Activated naive CD8-positive, alpha-beta T cell treated with anti-CD3 and anti-CD28 coated beads for 36 hours (primary cell): ENCODE measurements around the gene PHPT1. TPM values are rescaled to one million over a fixed set of nuclear protein-coding genes. Genes with fewer than 3 reads are reported as not detected.

Experiments
- DNase-seq: peaks from one replicate; pipeline ENCODE4 v3.0.0; 2021
- H3K27ac Mint-ChIP-seq: one replicate; pipeline ENCODE4 v1.8.0; 2022; ENCODE audit warnings: mild to moderate bottlenecking, moderate library complexity, mixed read lengths
- H3K27me3 Mint-ChIP-seq: one replicate; pipeline ENCODE4 v1.8.0; 2022; ENCODE audit warnings: mild to moderate bottlenecking, mixed read lengths
- H3K36me3 Mint-ChIP-seq: one replicate; pipeline ENCODE4 v1.8.0; 2021; ENCODE audit warnings: mild to moderate bottlenecking, mixed read lengths
- H3K4me1 Mint-ChIP-seq: one replicate; pipeline ENCODE4 v1.8.0; 2021; ENCODE audit warnings: mixed read lengths
- H3K4me3 Mint-ChIP-seq: one replicate; pipeline ENCODE4 v1.8.0; 2022; ENCODE audit warnings: mild to moderate bottlenecking, moderate library complexity, mixed read lengths
- H3K9me3 Mint-ChIP-seq: one replicate; pipeline ENCODE4 v1.8.0; 2022; ENCODE audit warnings: mixed read lengths
- total RNA-seq, 2 experiments: library from RNA; stranded (reverse); gene quantifications; one replicate each; pipeline ENCODE4 v1.2.3, GENCODE V29; 2021

Gene PHPT1
- total RNA-seq, 2 experiments from 2014 or later, result 93.0 to 97.8 TPM

DNA sequence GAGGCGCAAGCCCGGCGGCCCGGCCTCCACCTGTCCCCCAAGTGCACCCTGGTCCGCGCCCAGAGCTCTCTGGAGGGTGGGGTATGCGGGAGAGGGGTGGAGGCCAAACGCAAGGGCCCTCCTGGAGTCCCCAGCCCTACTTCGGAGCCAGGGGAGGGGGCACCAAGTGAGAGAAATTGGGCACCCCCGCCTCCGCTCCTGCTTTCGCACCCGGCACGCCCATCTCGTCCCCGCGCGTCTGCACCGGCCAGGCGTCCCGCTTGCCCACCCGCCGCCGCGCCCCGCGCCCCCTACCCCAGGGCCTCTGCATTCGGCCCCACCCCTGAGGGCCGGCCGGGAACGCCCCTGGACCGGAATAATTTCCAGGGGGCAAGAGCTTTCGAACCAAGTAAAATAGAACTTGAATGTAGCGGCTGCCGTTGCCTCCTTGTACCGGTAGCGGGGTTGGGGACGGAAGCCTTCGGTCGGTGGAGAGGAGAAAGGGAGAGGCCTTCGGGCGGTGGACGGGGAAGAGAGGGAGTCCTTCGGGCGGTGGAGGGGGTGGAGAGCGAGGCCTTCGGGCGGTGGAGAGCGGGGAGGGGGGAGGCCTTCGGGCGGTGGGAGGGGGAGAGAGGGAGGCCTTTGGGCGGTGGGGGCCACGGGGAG lies 694 bp upstream of the PHPT1 start:
- no peaks in the 10 kb centered on the region for H3K9me3 Mint-ChIP-seq
- peaks cover 31% of the 10 kb centered on the region for H3K27me3 Mint-ChIP-seq
- H3K27ac Mint-ChIP-seq, result peak overlapping the region; percentile 93
- peak overlapping the region; percentile 94 for H3K4me3 Mint-ChIP-seq
- DNase-seq, result peak; percentile 58
- peaks cover 7% of the 10 kb centered on the region for H3K36me3 Mint-ChIP-seq
- H3K4me1 Mint-ChIP-seq, result peaks cover 11% of the 10 kb centered on the region

DNA sequence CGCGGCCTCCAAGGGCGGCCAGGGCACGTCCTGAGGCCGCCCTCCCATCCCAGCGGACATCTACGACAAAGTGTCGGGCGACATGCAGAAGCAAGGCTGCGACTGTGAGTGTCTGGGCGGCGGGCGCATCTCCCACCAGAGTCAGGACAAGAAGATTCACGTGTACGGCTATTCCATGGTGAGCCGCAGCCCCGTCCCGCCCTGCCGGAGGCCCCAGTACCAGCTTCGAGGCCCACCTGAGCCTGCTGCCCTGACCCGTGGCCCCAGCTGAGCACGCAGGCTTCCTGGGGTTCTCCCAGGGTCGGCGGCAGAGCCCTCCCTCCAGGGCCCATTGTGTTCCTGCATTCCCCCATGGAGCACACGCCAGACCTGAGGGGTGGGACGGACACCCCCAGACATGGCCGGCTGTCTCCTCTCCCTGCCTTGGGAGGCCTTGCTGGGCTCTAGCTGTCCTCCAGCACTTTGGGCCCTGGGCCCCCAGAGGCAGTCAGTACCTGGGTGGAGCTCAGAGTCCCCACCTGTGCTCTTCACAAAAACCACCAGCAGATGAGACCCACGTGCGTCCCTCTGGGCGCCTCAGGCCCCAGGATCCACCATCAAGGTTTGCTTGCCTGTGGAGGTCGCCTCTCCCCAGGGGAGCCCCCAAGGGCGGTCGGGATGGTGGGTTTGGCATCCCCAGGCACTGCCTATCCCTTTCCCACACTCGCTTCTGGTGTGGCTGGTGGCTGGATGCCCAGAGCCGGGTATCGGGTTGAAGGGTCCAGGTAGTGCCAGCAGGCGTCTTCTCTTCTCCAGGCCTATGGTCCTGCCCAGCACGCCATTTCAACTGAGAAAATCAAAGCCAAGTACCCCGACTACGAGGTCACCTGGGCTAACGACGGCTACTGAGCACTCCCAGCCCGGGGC lies 1.0 kb downstream of the PHPT1 start:
- DNase-seq, result no peak
- H3K27ac Mint-ChIP-seq, result peak overlapping the region; percentile 66
- H3K36me3 Mint-ChIP-seq, result peaks cover 7% of the 10 kb centered on the region
- H3K27me3 Mint-ChIP-seq, result peaks cover 29% of the 10 kb centered on the region
- no peaks in the 10 kb centered on the region for H3K9me3 Mint-ChIP-seq
- peak overlapping the region; percentile 94 for H3K4me3 Mint-ChIP-seq
- H3K4me1 Mint-ChIP-seq, result peaks cover 9% of the 10 kb centered on the region

DNA sequence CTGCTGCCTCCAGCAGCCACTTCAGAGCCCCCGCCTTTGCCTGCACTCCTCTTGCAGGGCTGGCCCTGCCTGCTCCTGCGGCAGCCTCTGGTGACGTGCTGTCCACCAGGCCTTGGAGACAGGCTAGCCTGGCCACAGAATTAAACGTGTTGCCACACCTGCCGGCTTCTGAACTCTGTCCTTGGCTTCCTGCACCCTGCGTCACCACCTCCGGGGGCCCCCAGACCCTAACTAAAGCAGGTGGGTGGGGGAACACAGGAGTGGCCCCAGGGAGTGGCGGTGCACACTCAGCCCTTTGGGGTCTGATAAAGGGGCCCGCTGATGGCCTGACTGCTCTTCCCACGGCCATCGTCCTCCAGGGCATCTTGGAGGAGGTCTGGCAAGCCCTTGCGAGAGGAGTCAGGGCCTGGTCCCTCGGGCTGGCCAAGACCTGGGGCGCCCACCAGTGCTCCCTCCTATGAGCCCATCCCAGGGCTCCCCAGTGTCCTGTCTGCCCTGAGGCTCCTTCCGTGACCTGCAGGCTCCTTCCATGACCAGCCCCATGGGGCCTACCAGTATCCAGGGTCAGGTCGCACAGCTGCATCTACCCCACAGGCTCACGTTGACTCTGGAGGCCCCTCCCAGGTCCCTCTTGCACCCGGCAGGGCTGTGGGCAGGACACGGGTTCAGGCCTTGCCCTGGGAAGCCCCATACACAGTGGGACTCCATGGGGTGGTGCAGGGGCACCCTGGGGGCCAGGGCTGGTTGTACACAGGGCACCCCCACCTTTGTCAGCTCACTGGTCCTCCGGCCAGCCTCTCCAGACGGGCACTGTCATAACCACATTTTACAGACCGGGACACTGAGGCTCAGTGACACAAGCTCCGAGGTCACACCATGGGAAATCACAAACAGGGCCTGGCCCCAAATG lies 1.9 kb downstream of the PHPT1 start:
- Mint-ChIP-seq H3K27ac (no peak overlapping the region), H3K27me3 (peaks cover 21% of the 10 kb centered on the region), H3K9me3 (no peaks in the 10 kb centered on the region), H3K36me3 (peaks cover 7% of the 10 kb centered on the region), H3K4me3 (no peak overlapping the region), H3K4me1 (peaks cover 9% of the 10 kb centered on the region)
- no peak for DNase-seq

DNA sequence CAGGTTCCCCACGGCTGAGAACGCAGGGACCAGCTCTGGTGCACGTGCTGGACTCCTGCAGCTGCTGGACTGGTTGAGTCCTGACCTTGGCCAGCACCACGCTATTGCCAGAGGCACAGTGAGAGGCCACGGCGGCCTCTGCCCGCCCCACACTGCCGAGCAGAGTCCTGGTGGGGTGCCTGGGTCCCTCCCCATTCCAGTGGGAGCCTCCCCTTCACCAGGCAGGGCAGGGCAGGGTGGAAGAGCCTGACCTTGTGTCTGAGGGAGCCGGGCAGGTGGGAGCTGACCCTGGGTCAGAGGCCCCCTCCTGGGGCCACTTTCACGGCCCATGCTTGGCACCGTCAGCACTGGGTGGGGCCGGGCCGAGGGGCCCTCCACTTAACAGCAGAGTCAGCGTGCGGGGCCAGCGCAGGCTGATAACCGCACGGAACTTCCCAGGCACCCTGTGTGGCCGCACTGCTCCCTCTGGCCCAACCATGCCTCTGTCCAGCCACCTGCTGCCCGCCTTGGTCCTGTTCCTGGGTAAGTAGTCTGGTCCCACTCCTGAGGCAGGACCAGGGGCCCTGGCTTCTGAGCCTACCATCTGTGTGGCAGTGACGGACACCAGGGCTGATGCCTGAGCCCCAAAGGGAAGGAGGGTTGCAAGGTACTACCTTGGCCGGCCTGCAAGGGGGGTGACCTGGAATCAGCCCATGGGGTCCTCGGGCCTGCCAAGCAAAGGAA lies 2.9 kb downstream of the PHPT1 start, which contains the start of gene MAMDC4:
Gene MAMDC4, plus strand, starts transcription at position 406 of the 723 bp plus-strand sequence. Its CDS starts 71 bp downstream, at position 477.
- H3K36me3 Mint-ChIP-seq, result peaks cover 7% of the 10 kb centered on the region
- H3K27me3 Mint-ChIP-seq, result peaks cover 14% of the 10 kb centered on the region
- H3K4me3 Mint-ChIP-seq, result no peak within 1 kb of the TSS
- no peaks in the 10 kb centered on the region for H3K9me3 Mint-ChIP-seq
- DNase-seq, result no peak
- H3K4me1 Mint-ChIP-seq, result peaks cover 9% of the 10 kb centered on the region
- no peak within 1 kb of the TSS for H3K27ac Mint-ChIP-seq

DNA sequence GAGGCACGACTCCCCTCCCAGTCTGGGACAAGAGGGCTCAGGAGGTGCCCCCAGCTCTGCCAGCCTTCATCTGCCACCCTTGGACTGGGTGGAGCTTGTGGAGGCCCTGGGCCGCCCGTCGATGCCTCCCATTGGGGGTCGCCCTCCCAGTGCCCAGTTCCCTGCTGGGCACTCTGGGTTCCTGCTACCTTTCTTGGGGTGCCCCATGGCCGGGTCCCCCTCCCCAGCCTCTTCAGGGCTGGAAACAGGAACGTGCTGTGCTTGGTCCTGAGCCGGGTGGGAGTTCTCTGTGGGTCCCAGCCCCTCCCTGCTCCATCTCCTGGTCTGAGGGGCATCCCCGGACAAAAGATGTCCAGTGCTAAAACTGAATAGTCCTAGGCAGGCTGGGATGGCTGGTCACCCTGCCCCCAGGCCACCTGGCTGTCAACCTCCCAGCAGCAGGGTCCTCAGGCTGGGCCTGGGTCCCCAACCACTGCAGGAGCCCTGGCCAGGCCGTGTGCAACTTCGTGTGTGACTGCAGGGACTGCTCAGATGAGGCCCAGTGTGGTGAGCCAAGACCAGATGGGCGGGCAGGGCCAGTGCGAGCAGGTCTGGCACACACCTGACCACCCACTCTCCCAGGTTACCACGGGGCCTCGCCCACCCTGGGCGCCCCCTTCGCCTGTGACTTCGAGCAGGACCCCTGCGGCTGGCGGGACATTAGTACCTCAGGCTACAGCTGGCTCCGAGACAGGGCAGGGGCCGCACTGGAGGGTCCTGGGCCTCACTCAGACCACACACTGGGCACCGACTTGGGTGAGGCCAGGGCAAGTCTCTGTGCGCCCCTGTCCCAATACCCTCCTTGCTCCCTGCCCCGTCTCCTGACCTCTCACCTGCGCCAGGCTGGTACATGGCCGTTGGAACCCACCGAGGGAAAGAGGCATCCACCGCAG lies 3.7 kb downstream of the PHPT1 start:
- Mint-ChIP-seq H3K27ac (no peak overlapping the region), H3K9me3 (no peaks in the 10 kb centered on the region), H3K27me3 (peaks cover 6% of the 10 kb centered on the region), H3K4me1 (peaks cover 6% of the 10 kb centered on the region), H3K4me3 (no peak overlapping the region), H3K36me3 (peaks cover 7% of the 10 kb centered on the region)
- no peak for DNase-seq

DNA sequence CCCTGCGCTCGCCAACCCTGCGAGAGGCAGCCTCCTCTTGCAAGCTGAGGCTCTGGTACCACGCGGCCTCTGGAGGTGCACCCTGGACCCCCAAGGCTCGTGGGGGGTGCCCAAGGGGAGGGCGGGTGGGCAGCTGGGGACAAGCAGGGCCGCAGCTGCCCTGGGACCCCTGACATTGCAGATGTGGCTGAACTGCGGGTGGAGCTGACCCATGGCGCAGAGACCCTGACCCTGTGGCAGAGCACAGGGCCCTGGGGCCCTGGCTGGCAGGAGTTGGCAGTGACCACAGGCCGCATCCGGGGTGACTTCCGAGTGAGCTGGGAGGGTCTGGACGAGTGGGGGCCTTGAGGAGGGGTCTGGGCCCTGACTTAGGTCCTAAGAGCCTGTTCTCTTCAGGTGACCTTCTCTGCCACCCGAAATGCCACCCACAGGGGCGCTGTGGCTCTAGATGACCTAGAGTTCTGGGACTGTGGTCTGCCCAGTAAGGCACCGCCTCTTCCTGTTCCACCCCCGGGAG lies 4.4 kb downstream of the PHPT1 start:
- peaks cover 4% of the 10 kb centered on the region for H3K27me3 Mint-ChIP-seq
- no peak overlapping the region for H3K27ac Mint-ChIP-seq
- H3K9me3 Mint-ChIP-seq, result no peaks in the 10 kb centered on the region
- no peak overlapping the region for H3K4me3 Mint-ChIP-seq
- DNase-seq, result no peak
- peaks cover 7% of the 10 kb centered on the region for H3K36me3 Mint-ChIP-seq
- peaks cover 5% of the 10 kb centered on the region for H3K4me1 Mint-ChIP-seq

DNA sequence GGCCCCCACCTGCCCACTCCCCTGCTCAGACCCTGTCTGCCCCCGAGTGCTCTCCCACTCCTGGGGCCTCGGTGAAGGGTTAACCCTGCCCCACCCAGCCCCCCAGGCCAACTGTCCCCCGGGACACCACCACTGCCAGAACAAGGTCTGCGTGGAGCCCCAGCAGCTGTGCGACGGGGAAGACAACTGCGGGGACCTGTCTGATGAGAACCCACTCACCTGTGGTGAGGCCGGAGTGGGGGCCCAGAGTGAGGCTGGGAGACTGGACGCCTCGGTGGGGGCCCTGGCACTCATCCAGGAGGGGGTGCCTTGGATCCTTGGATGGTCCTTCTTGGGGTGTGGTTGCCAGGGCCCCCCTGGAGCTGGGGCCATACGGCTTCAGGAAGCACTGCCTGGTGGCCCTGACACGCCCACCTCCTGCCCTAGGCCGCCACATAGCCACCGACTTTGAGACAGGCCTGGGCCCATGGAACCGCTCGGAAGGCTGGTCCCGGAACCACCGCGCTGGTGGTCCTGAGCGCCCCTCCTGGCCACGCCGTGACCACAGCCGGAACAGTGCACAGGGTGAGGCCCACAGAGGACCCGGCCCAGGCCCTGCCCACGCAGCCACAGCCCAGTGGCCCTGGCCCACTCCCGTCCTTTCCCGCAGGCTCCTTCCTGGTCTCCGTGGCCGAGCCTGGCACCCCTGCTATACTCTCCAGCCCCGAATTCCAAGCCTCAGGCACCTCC lies 5.1 kb downstream of the PHPT1 start:
- H3K4me1 Mint-ChIP-seq, result peaks cover 5% of the 10 kb centered on the region
- no peak for DNase-seq
- peaks cover under 1% of the 10 kb centered on the region for H3K27me3 Mint-ChIP-seq
- H3K4me3 Mint-ChIP-seq, result no peak overlapping the region
- no peaks in the 10 kb centered on the region for H3K9me3 Mint-ChIP-seq
- no peak overlapping the region for H3K27ac Mint-ChIP-seq
- peaks cover 7% of the 10 kb centered on the region for H3K36me3 Mint-ChIP-seq

DNA sequence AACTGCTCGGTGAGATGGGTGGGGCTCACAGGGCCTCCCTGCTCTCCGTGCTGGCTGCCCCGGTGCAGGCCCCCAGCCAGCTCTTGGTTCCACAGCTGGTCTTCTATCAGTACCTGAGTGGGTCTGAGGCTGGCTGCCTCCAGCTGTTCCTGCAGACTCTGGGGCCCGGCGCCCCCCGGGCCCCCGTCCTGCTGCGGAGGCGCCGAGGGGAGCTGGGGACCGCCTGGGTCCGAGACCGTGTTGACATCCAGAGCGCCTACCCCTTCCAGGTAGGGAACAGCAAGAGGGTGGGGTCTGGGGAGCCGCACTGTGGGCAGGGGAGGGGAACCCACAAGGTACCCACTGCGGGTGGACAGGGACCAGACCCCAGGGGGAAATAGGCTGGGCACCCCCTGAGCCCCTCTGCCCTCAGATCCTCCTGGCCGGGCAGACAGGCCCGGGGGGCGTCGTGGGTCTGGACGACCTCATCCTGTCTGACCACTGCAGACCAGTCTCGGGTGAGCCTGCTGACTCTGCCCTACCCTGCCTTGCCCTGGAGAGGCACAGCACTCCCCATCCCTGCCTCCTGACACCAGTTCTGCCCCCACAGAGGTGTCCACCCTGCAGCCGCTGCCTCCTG lies 5.7 kb downstream of the PHPT1 start:
- Mint-ChIP-seq H3K36me3 (peaks cover 7% of the 10 kb centered on the region), H3K9me3 (no peaks in the 10 kb centered on the region), H3K4me3 (no peak overlapping the region), H3K27me3 (no peaks in the 10 kb centered on the region), H3K27ac (no peak overlapping the region), H3K4me1 (peaks cover 2% of the 10 kb centered on the region)
- DNase-seq, result no peak

DNA sequence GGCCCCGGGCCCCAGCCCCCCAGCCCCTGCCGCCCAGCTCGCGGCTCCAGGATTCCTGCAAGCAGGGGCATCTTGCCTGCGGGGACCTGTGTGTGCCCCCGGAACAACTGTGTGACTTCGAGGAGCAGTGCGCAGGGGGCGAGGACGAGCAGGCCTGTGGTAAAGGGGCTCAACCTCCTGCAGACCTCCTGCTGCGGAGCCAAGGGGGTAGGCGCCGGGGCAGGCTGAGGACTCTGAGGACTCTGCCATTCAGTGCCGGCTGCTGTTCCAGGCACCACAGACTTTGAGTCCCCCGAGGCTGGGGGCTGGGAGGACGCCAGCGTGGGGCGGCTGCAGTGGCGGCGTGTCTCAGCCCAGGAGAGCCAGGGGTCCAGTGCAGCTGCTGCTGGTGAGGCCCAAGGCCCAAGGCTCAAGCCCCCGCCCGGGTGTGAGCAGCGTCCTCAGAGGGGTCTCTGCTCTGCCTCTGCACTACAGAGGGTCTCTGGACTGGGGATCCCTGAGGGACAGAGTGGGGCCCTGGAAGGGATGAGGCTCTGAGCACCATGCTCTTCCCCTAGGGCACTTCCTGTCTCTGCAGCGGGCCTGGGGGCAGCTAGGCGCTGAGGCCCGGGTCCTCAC lies 6.4 kb downstream of the PHPT1 start:
- no peak overlapping the region for H3K4me3 Mint-ChIP-seq

DNA sequence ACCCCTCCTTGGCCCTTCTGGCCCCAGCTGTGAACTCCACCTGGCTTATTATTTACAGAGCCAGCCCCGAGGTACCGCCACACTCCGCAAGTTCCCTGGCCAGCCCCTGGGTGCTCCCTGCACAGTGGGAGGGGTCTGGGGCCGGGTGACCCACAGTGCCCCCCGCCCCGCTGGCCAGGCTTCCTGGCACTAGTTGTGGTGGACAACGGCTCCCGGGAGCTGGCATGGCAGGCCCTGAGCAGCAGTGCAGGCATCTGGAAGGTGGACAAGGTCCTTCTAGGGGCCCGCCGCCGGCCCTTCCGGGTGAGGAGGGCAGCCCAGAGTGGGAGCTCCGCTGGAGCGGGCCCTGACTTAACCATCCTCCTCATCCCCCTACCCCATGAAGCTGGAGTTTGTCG lies 6.9 kb downstream of the PHPT1 start:
- Mint-ChIP-seq H3K4me3 (no peak overlapping the region), H3K9me3 (no peaks in the 10 kb centered on the region), H3K4me1 (no peaks in the 10 kb centered on the region), H3K27me3 (no peaks in the 10 kb centered on the region), H3K27ac (no peak overlapping the region), H3K36me3 (no peaks in the 10 kb centered on the region)
- no peak for DNase-seq

More for the DNA sequence above, 6.4 kb downstream of the PHPT1 start:
- no peaks in the 10 kb centered on the region for H3K27me3 Mint-ChIP-seq
- H3K9me3 Mint-ChIP-seq, result no peaks in the 10 kb centered on the region
- H3K36me3 Mint-ChIP-seq, result peaks cover 2% of the 10 kb centered on the region
- no peak overlapping the region for H3K27ac Mint-ChIP-seq
- no peaks in the 10 kb centered on the region for H3K4me1 Mint-ChIP-seq
- no peak for DNase-seq

DNA sequence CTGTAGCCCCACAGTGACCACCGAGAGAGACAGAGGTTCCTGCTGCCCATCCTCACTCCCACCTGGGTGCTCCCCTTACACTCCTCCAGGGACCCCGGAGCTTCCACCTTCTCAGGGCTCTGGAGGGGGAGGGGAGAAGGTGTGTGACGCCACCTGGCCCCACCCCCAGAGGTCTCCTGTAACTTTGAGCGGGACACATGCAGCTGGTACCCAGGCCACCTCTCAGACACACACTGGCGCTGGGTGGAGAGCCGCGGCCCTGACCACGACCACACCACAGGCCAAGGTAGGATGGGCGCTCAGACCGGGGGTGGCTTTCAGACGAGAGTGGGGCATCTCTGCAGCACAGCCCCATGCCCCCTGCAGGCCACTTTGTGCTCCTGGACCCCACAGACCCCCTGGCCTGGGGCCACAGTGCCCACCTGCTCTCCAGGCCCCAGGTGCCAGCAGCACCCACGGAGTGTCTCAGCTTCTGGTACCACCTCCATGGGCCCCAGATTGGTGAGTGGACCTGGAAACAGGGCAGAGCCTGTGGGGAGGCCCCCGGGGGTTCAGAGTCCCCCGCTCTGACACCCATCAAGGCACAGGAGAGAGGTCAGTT lies 7.4 kb downstream of the PHPT1 start:
- no peaks in the 10 kb centered on the region for H3K27me3 Mint-ChIP-seq
- no peaks in the 10 kb centered on the region for H3K9me3 Mint-ChIP-seq
- H3K36me3 Mint-ChIP-seq, result no peaks in the 10 kb centered on the region
- H3K4me3 Mint-ChIP-seq, result no peak overlapping the region
- no peaks in the 10 kb centered on the region for H3K4me1 Mint-ChIP-seq
- no peak for DNase-seq
- H3K27ac Mint-ChIP-seq, result no peak overlapping the region

DNA sequence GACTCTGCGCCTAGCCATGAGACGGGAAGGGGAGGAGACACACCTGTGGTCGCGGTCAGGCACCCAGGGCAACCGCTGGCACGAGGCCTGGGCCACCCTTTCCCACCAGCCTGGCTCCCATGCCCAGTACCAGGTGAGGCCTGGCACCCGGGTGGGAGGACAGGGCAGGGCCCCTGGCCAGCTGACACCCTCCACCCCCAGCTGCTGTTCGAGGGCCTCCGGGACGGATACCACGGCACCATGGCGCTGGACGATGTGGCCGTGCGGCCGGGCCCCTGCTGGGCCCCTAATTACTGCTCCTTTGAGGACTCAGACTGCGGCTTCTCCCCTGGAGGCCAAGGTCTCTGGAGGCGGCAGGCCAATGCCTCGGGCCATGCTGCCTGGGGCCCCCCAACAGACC lies 8.0 kb downstream of the PHPT1 start:
- no peak for DNase-seq
- Mint-ChIP-seq H3K4me1 (no peaks in the 10 kb centered on the region), H3K36me3 (no peaks in the 10 kb centered on the region), H3K4me3 (no peak overlapping the region), H3K27ac (no peak overlapping the region), H3K27me3 (no peaks in the 10 kb centered on the region), H3K9me3 (no peaks in the 10 kb centered on the region)
